Natural killer cell (primary cell): ENCODE data around the gene HTR1B. TPM values are rescaled to one million over a fixed set of nuclear protein-coding genes. Genes with fewer than 3 reads are reported as not detected.

Experiments
- ATAC-seq, 3 donors: fragments of 150-1000 bp in 2 of 3; fragments of 200-7000 bp in 1 of 3; cut with Tn5 transposase; 1 replicate in 1 of 3; 2 replicates in 2 of 3; pipeline ENCODE4 v1.10.0; 2021; ENCODE audit warnings: mild to moderate bottlenecking in 2 of 3, moderate library complexity in 2 of 3
- DNase-seq, 2 donors: peaks; one replicate each; pipeline versions ENCODE4 v3.0.0 to v3.0.0-alpha.2; 2013 to 2021; ENCODE audit warnings: mixed read lengths in 1 of 2
- H3K27ac ChIP-seq: one replicate; pipeline ENCODE4 v1.5.1; 2013; ENCODE audit warnings: mild to moderate bottlenecking, low read length
- H3K27me3 ChIP-seq: one replicate; pipeline ENCODE4 v1.6.1; 2013; ENCODE audit warnings: low read length; ENCODE audit not compliant: control insufficient read depth, insufficient read depth
- H3K36me3 ChIP-seq: one replicate; pipeline ENCODE4 v1.6.1; 2013; ENCODE audit warnings: low read length; ENCODE audit not compliant: control insufficient read depth, insufficient read depth
- H3K4me1 ChIP-seq: one replicate; pipeline ENCODE4 v1.6.1; 2013; ENCODE audit warnings: low read length; ENCODE audit not compliant: control insufficient read depth, insufficient read depth
- H3K4me3 ChIP-seq: one replicate; pipeline ENCODE4 v1.5.1; 2013; ENCODE audit warnings: low read length
- H3K9me3 ChIP-seq: one replicate; pipeline ENCODE4 v1.6.1; 2013; ENCODE audit warnings: low read length; ENCODE audit not compliant: control insufficient read depth, insufficient read depth
- H3K27ac Mint-ChIP-seq, 2 donors: one replicate each; pipeline ENCODE4 v1.8.0; 2022; ENCODE audit warnings: mild to moderate bottlenecking in 2 of 2, mixed read lengths in 2 of 2, moderate library complexity in 1 of 2
- H3K27me3 Mint-ChIP-seq, 2 donors: one replicate each; pipeline ENCODE4 v1.8.0; 2022; ENCODE audit warnings: low read depth in 2 of 2, mixed read lengths in 2 of 2
- H3K36me3 Mint-ChIP-seq: one replicate; pipeline ENCODE4 v1.8.0; 2022; ENCODE audit warnings: mixed read lengths
- H3K4me1 Mint-ChIP-seq, 2 donors: one replicate each; pipeline ENCODE4 v1.8.0; 2022; ENCODE audit warnings: mixed read lengths in 2 of 2
- H3K4me3 Mint-ChIP-seq: one replicate; pipeline ENCODE4 v1.8.0; 2022; ENCODE audit warnings: mild to moderate bottlenecking, moderate library complexity, mixed read lengths
- H3K9me3 Mint-ChIP-seq, 2 donors: one replicate each; pipeline ENCODE4 v1.8.0; 2022; ENCODE audit warnings: mixed read lengths in 2 of 2
- WGBS: methylation state at CpG from one replicate; pipeline ENCODE4 v1.1.7; 2013; ENCODE audit warnings: missing lambda C conversion rate; ENCODE audit not compliant: insufficient coverage; 5-methylcytosine and 5-hydroxymethylcytosine counted together
- intact Hi-C: fragments of 100-400 bp; cut with micrococcal nuclease; formaldehyde crosslinking; loops from one replicate; pipeline ENCODE4 v1.14.2; 2022
- total RNA-seq, 4 donors: library from RNA; stranded (reverse); fragments of 120-200 nt in 1 of 4; gene quantifications; one replicate each; pipeline versions ENCODE4 v1.2.3 to v1.2.4, GENCODE V29; 2013 to 2022
- TF ChIP-seq, protein P1 (sequence below): fragments of 200-600 bp; IDR thresholded peaks from one replicate; pipeline ENCODE4 v1.8.0; 2022; ENCODE audit warnings: antibody characterized with exemption

HTR1B gene
- total RNA-seq, 3 donors from 2014 or later (not counting 1 experiment from before 2014, with no cell fraction given): 0.48 TPM; not detected in 2

DNA sequence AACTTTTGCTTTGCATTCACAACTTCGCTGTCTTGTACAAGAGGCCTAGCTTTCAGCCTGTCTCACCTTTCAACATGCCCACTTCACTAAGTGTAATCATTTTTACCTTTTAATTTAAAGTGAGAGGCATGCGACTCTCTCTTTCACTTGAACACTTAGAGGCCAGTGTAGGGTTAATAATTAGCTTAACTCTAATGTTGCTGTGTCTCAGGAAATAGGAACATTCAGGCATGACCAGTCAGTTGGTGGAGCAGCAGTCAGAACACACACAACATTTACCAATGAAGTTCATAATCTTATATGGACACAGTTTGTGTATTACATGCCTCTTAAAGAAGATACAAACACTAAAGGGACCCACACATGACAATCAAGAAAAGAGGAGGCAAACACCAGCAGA lies 47.6 kb downstream of the HTR1B start:
- H3K4me3 ChIP-seq: no peak overlapping the region

More for the DNA sequence above, 47.6 kb downstream of the HTR1B start:
- Mint-ChIP-seq H3K27me3 (no peaks in the 10 kb centered on the region), H3K4me3 (no peak overlapping the region), H3K36me3 (no peaks in the 10 kb centered on the region), H3K4me1 (no peaks in the 10 kb centered on the region), H3K27ac (no peak overlapping the region), H3K9me3 (peaks cover 5 to 13% of the 10 kb centered on the region in 2 donors)
- no peaks in the 10 kb centered on the region for H3K4me1 ChIP-seq
- TF ChIP-seq, protein P1, sequence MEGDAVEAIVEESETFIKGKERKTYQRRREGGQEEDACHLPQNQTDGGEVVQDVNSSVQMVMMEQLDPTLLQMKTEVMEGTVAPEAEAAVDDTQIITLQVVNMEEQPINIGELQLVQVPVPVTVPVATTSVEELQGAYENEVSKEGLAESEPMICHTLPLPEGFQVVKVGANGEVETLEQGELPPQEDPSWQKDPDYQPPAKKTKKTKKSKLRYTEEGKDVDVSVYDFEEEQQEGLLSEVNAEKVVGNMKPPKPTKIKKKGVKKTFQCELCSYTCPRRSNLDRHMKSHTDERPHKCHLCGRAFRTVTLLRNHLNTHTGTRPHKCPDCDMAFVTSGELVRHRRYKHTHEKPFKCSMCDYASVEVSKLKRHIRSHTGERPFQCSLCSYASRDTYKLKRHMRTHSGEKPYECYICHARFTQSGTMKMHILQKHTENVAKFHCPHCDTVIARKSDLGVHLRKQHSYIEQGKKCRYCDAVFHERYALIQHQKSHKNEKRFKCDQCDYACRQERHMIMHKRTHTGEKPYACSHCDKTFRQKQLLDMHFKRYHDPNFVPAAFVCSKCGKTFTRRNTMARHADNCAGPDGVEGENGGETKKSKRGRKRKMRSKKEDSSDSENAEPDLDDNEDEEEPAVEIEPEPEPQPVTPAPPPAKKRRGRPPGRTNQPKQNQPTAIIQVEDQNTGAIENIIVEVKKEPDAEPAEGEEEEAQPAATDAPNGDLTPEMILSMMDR: no peak
- H3K27me3 ChIP-seq: no peaks in the 10 kb centered on the region
- DNase-seq: no peak
- ATAC-seq: no peak
- intact Hi-C loops: no loop called here
- no peak overlapping the region for H3K27ac ChIP-seq
- H3K9me3 ChIP-seq: no peaks in the 10 kb centered on the region
- no peaks in the 10 kb centered on the region for H3K36me3 ChIP-seq
- WGBS: 69% methylated on average over 1 of the region's 2 CpGs

Other genes with a start within 250 kb of the HTR1B start
- gene MEI4, start 189.5 kb upstream of the HTR1B start, total RNA-seq: not detected